H9 (cell line): ENCODE results near the gene RAP1GDS1. TPM values are rescaled to one million over a fixed set of nuclear protein-coding genes. Genes with fewer than 3 reads are reported as not detected.

Experiments
- DNase-seq: peaks from one replicate; pipeline ENCODE4 v3.0.0-alpha.2; 2017
- H2AFZ ChIP-seq: one replicate; pipeline ENCODE4 v1.6.1; 2013; ENCODE audit warnings: mild to moderate bottlenecking, low read length, control low read depth, moderate library complexity
- H2AK5ac ChIP-seq: 2 replicates; pipeline ENCODE4 v1.6.1; 2013; ENCODE audit warnings: low read length, control low read depth, mixed read lengths; ENCODE audit not compliant: insufficient read length
- H2BK120ac ChIP-seq: one replicate; pipeline ENCODE4 v1.6.1; 2013; ENCODE audit warnings: low read depth, mild to moderate bottlenecking, low read length, control low read depth, inconsistent platforms; ENCODE audit not compliant: poor library complexity, severe bottlenecking
- H2BK12ac ChIP-seq: 2 replicates; pipeline ENCODE4 v1.6.1; 2013; ENCODE audit warnings: low read length, control low read depth, mixed read lengths, low read depth; ENCODE audit not compliant: insufficient read length
- H2BK15ac ChIP-seq: 2 replicates; pipeline ENCODE4 v1.6.1; 2013; ENCODE audit warnings: low read depth, low read length, control low read depth
- H2BK20ac ChIP-seq: one replicate; pipeline ENCODE4 v1.6.1; 2013; ENCODE audit warnings: low read depth, mild to moderate bottlenecking, low read length, control low read depth, inconsistent platforms; ENCODE audit not compliant: poor library complexity, severe bottlenecking
- H2BK5ac ChIP-seq: 2 replicates; pipeline ENCODE4 v1.6.1; 2013; ENCODE audit warnings: low read length, control low read depth, mixed read lengths; ENCODE audit not compliant: insufficient read length
- H3K14ac ChIP-seq: 2 replicates; pipeline ENCODE4 v1.6.1; 2013; ENCODE audit warnings: low read length, control low read depth; ENCODE audit not compliant: insufficient read depth
- H3K18ac ChIP-seq: 2 replicates; pipeline ENCODE4 v1.6.1; 2013; ENCODE audit warnings: low read depth, mild to moderate bottlenecking, mixed read lengths, low read length, control low read depth; ENCODE audit not compliant: insufficient read length
- H3K23ac ChIP-seq: 2 replicates; pipeline ENCODE4 v1.6.1; 2013; ENCODE audit warnings: low read length, control low read depth, mixed read lengths, low read depth; ENCODE audit not compliant: insufficient read length
- H3K23me2 ChIP-seq: 2 replicates; pipeline ENCODE4 v1.6.1; 2013; ENCODE audit warnings: low read depth, mild to moderate bottlenecking, mixed read lengths, low read length, control low read depth; ENCODE audit not compliant: insufficient read length, poor library complexity, severe bottlenecking
- H3K27ac ChIP-seq: 2 replicates; pipeline ENCODE4 v1.5.1; 2013; ENCODE audit warnings: low read length, control low read depth, mixed read lengths, low read depth; ENCODE audit not compliant: insufficient read length
- H3K27me3 ChIP-seq: 2 replicates; pipeline ENCODE4 v1.6.1; 2013; ENCODE audit warnings: low read length, control low read depth, inconsistent platforms; ENCODE audit not compliant: insufficient read depth
- H3K4ac ChIP-seq: 2 replicates; pipeline ENCODE4 v1.6.1; 2013; ENCODE audit warnings: low read depth, mild to moderate bottlenecking, control low read depth, inconsistent platforms, low read length, moderate library complexity
- H3K4me1 ChIP-seq: 2 replicates; pipeline ENCODE4 v1.6.1; 2013; ENCODE audit warnings: low read length, control low read depth, inconsistent platforms; ENCODE audit not compliant: insufficient read depth
- H3K4me2 ChIP-seq: 2 replicates; pipeline ENCODE4 v1.6.1; 2013; ENCODE audit warnings: low read length, control low read depth, mixed read lengths; ENCODE audit not compliant: insufficient read length, insufficient read depth
- H3K56ac ChIP-seq: 2 replicates; pipeline ENCODE4 v1.6.1; 2013; ENCODE audit warnings: low read depth, mild to moderate bottlenecking, mixed read lengths, low read length, control low read depth; ENCODE audit not compliant: insufficient read length
- H3K79me1 ChIP-seq: 2 replicates; pipeline ENCODE4 v1.6.1; 2013; ENCODE audit warnings: low read depth, mild to moderate bottlenecking, moderate library complexity, low read length, control low read depth, inconsistent platforms; ENCODE audit not compliant: insufficient read depth, poor library complexity, severe bottlenecking
- H3K79me2 ChIP-seq: 2 replicates; pipeline ENCODE4 v1.6.1; 2013; ENCODE audit warnings: low read length, control low read depth, inconsistent platforms; ENCODE audit not compliant: insufficient read depth
- H3K9ac ChIP-seq: 2 replicates; pipeline ENCODE4 v1.6.1; 2013; ENCODE audit warnings: low read length, control low read depth, mixed read lengths; ENCODE audit not compliant: insufficient read length; ENCODE audit errors: extremely low read depth
- H3K9me3 ChIP-seq: one replicate; pipeline ENCODE4 v1.6.1; 2013; ENCODE audit warnings: low read depth, low read length, inconsistent platforms; ENCODE audit not compliant: control insufficient read depth
- H3T11ph ChIP-seq: one replicate; pipeline ENCODE4 v1.6.1; 2013; ENCODE audit warnings: mild to moderate bottlenecking, low read length, control low read depth, inconsistent platforms
- H4K20me1 ChIP-seq: one replicate; pipeline ENCODE4 v1.6.1; 2013; ENCODE audit not compliant: control insufficient read depth, insufficient read length, insufficient read depth
- H4K5ac ChIP-seq: 2 replicates; pipeline ENCODE4 v1.6.1; 2013; ENCODE audit warnings: low read depth, mild to moderate bottlenecking, mixed read lengths, low read length, control low read depth; ENCODE audit not compliant: insufficient read length
- H4K8ac ChIP-seq: replicated peaks from 2 replicates; pipeline ENCODE4 v1.6.1; 2013; ENCODE audit warnings: low read length, control low read depth, mixed read lengths, low read depth; ENCODE audit not compliant: insufficient read length
- H4K91ac ChIP-seq: 2 replicates; pipeline ENCODE4 v1.6.1; 2013; ENCODE audit warnings: low read depth, mild to moderate bottlenecking, moderate library complexity, mixed read lengths, low read length, control low read depth; ENCODE audit not compliant: insufficient read length
- H3K27ac Mint-ChIP-seq, 3 experiments: 2 replicates in 2 of 3; 3 replicates in 1 of 3; pipeline ENCODE4 v1.8.0; 2020 to 2021; ENCODE audit warnings: mixed read lengths in 3 of 3, mild to moderate bottlenecking in 1 of 3, moderate library complexity in 1 of 3
- H3K27me3 Mint-ChIP-seq: 2 replicates; pipeline ENCODE4 v1.8.0; 2021; ENCODE audit warnings: low read depth, mild to moderate bottlenecking, moderate library complexity, mixed read lengths
- H3K36me3 Mint-ChIP-seq, 3 experiments: 2 replicates in 2 of 3; 3 replicates in 1 of 3; pipeline ENCODE4 v1.8.0; 2020 to 2021; ENCODE audit warnings: low read depth in 3 of 3, mixed read lengths in 3 of 3; ENCODE audit not compliant: insufficient read depth in 1 of 3
- H3K4me1 Mint-ChIP-seq, 2 experiments: 2 replicates each; pipeline ENCODE4 v1.8.0; 2020; ENCODE audit warnings: mixed read lengths in 2 of 2
- H3K4me3 Mint-ChIP-seq, 2 experiments: 2 replicates in 1 of 2; 3 replicates in 1 of 2; pipeline ENCODE4 v1.8.0; 2020 to 2021; ENCODE audit warnings: mild to moderate bottlenecking in 2 of 2, mixed read lengths in 2 of 2, moderate library complexity in 1 of 2
- H3K9me3 Mint-ChIP-seq, 2 experiments: 2 replicates in 1 of 2; 3 replicates in 1 of 2; pipeline ENCODE4 v1.8.0; 2020; ENCODE audit warnings: mild to moderate bottlenecking in 2 of 2, mixed read lengths in 2 of 2, moderate library complexity in 1 of 2
- CTCF ChIP-seq: fragments of 200-600 bp; sonication (generic); conservative IDR thresholded peaks from 3 replicates; pipeline ENCODE4 v1.8.0; 2021; ENCODE audit warnings: antibody characterized with exemption, mild to moderate bottlenecking
- WGBS: extraction: QIAGEN DNeasy Blood & Tissue Kit; methylation state at CpG from one replicate; pipeline ENCODE4 v1.1.7; 2013; ENCODE audit warnings: missing lambda C conversion rate, low lambda C conversion rate, mixed read lengths; ENCODE audit not compliant: insufficient read length; ENCODE audit errors: extremely low coverage; 5-methylcytosine and 5-hydroxymethylcytosine counted together
- total RNA-seq: library from RNA; stranded (reverse); gene quantifications from 2 replicates; pipeline ENCODE4 v1.2.1, GENCODE V29; 2021

RAP1GDS1 gene
- total RNA-seq, 1 experiment from 2014 or later: 25.2 TPM

GRCh38 chr4:98253499-98253898 lies 7.7 kb upstream of the RAP1GDS1 start:
- Histone ChIP-seq H2BK20ac (no peak overlapping the region), H3K14ac (no peak overlapping the region), H2AK5ac (no peak overlapping the region), H3K56ac (no peak overlapping the region), H2BK15ac (no peak overlapping the region), H4K20me1 (no peaks in the 10 kb centered on the region), H3K9me3 (no peaks in the 10 kb centered on the region), H4K91ac (no peak overlapping the region), H3K79me1 (no peaks in the 10 kb centered on the region), H2BK120ac (no peak overlapping the region), H4K5ac (no peak overlapping the region), H2BK5ac (no peak overlapping the region), H3T11ph (no peak overlapping the region), H3K23ac (no peak overlapping the region), H2AFZ (no peak overlapping the region), H3K79me2 (no peaks in the 10 kb centered on the region), H3K18ac (no peak overlapping the region), H4K8ac (no peak overlapping the region), H3K9ac (no peak overlapping the region), H3K4me1 (no peaks in the 10 kb centered on the region), H3K27ac (no peak overlapping the region), H3K27me3 (no peaks in the 10 kb centered on the region), H3K4me2 (no peak overlapping the region), H3K4ac (no peak overlapping the region), H2BK12ac (no peak overlapping the region), H3K23me2 (no peaks in the 10 kb centered on the region)
- Mint-ChIP-seq H3K4me3 (no peak overlapping the region), H3K27me3 (no peaks in the 10 kb centered on the region), H3K36me3 (no peaks in the 10 kb centered on the region), H3K4me1 (peaks cover 0 to 2% of the 10 kb centered on the region in 2 experiments; a peak in 1 of 4 replicates), H3K27ac (no peak overlapping the region), H3K9me3 (no peaks in the 10 kb centered on the region)
- no peak for DNase-seq
- WGBS: no CpG with 5 or more reads among the region's 1 CpG
- TF ChIP-seq CTCF: no peak
